ENCODE measurements around the gene NTNG1.

NTNG1 gene

DNA sequence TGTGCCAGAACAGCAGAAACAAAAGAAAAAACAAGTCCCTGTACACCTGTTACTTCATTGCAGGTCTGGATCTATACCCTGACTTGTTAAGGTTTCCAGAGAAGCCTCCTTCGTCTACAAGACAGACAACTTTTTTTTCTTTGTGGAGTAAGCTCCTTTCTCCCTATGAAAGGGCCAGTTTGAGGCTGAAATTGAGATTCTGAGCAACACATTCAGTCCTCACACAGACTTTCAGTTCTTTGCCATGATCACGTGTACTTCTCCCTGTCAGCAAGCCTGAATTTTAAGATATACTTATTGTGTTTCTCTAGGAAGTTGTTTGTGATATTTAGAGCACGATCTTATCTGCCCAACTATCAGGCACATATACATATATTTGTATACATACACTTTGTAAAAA lies 374.0 kb downstream of the NTNG1 start:
- in situ Hi-C loops (cut with MboI; ENCODE audit: low sequenced_read_pairs, unreplicated experiment): no loop called here
- DNase-seq (ENCODE audit: low spot score): no peak
- no peak for TF ChIP-seq CTCF (IDR thresholded peaks at IDR 0.05; ENCODE audit: borderline replicate concordance, control extremely low read depth, extremely low read depth, insufficient read depth, missing control alignments)

DNA sequence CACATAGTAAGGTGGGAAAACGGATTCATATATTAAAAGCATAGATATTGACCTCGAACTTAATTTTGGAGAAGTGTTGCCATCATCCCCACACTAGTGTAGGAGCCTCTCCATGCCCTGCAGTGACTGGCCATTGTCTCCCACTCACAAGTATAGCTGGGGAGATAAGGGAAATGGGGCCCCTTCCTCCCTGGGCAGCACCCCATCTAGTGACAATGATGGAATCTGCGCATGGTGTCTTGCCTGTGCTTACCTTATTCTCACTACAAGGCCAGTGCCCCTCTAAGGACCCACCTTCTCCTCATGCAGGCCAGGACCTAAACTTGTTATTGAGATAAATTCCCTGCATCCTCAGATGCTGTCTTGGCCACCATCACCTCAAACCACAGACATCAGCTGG lies 374.9 kb downstream of the NTNG1 start:
- no peak for DNase-seq (ENCODE audit: low spot score)
- in situ Hi-C loops (cut with MboI; ENCODE audit: low sequenced_read_pairs, unreplicated experiment): no loop called here
- no peak for TF ChIP-seq CTCF (IDR thresholded peaks at IDR 0.05; ENCODE audit: borderline replicate concordance, control extremely low read depth, extremely low read depth, insufficient read depth, missing control alignments)

- in situ Hi-C loops (cut with MboI; ENCODE audit: low sequenced_read_pairs, unreplicated experiment): no loop called here
- DNase-seq (ENCODE audit: low spot score): no peak
- no peak for TF ChIP-seq CTCF (IDR thresholded peaks at IDR 0.05; ENCODE audit: borderline replicate concordance, control extremely low read depth, extremely low read depth, insufficient read depth, missing control alignments)
Measured at GRCh38 chr1:107523061-107523460, 382.2 kb downstream of the NTNG1 start.

GRCh38 chr1:107523736-107524135 lies 382.9 kb downstream of the NTNG1 start:
- DNase-seq (ENCODE audit: low spot score): no peak
- in situ Hi-C loops (cut with MboI; ENCODE audit: low sequenced_read_pairs, unreplicated experiment): no loop called here
- TF ChIP-seq CTCF (IDR thresholded peaks at IDR 0.05; ENCODE audit: borderline replicate concordance, control extremely low read depth, extremely low read depth, insufficient read depth, missing control alignments): no peak

GRCh38 chr1:107524301-107524700 lies 383.5 kb downstream of the NTNG1 start:
- no peak for DNase-seq (ENCODE audit: low spot score)

DNA sequence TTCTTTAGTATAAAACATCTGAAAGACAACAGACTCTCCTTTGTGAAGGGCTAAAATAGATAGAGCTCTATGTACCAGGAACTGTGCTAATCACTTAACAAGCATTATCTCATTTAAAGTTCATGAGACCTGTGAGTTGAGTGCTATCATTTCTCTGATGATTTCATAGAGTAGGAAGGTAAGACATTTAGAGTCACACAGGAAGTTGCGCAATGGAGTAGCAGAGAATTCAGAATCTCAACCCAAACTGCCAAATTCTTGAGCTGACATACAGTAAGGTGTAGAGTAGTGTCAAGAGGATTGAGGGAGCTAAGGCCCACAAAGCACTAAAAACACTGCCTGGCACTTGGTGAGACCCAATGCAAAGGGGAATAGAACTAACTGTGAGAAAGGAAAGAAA lies 384.3 kb downstream of the NTNG1 start:
- in situ Hi-C loops (cut with MboI; ENCODE audit: low sequenced_read_pairs, unreplicated experiment): loop anchor here (25.0 kb wide), 2 partner anchors 212 to 338 kb away; no protein-coding TSS in a partner anchor
- TF ChIP-seq CTCF (IDR thresholded peaks at IDR 0.05; ENCODE audit: borderline replicate concordance, control extremely low read depth, extremely low read depth, insufficient read depth, missing control alignments): no peak
- no peak for DNase-seq (ENCODE audit: low spot score)

More at GRCh38 chr1:107524301-107524700, 383.5 kb downstream of the NTNG1 start:
- TF ChIP-seq CTCF (IDR thresholded peaks at IDR 0.05; ENCODE audit: borderline replicate concordance, control extremely low read depth, extremely low read depth, insufficient read depth, missing control alignments): no peak
- in situ Hi-C loops (cut with MboI; ENCODE audit: low sequenced_read_pairs, unreplicated experiment): no loop called here

- no peak for DNase-seq (ENCODE audit: low spot score)
- in situ Hi-C loops (cut with MboI; ENCODE audit: low sequenced_read_pairs, unreplicated experiment): loop anchor here (25.0 kb wide), 2 partner anchors 211 to 339 kb away; no protein-coding TSS in a partner anchor
- TF ChIP-seq CTCF (IDR thresholded peaks at IDR 0.05; ENCODE audit: borderline replicate concordance, control extremely low read depth, extremely low read depth, insufficient read depth, missing control alignments): no peak
Measured at GRCh38 chr1:107525961-107526360, 385.1 kb downstream of the NTNG1 start.

Measured in GM13976 (cell line).